Heart right ventricle (tissue), 16 donors: ENCODE data around the gene SPATA24. TPM values are rescaled to one million over a fixed set of nuclear protein-coding genes. Genes with fewer than 3 reads are reported as not detected.

Experiments
- ATAC-seq, 8 donors: fragments of 200-7000 bp; cut with Tn5 transposase; one replicate each; pipeline ENCODE4 v1.9.1; 2020; ENCODE audit warnings: mild to moderate bottlenecking in 8 of 8, moderate library complexity in 8 of 8, moderate number of reproducible peaks in 1 of 8
- DNase-seq, 2 donors: peaks; one replicate each; pipeline ENCODE4 v3.0.0-alpha.2; 2020
- H3K27ac ChIP-seq, 10 donors: fragments of 200-600 bp; sonication (generic) in 2 of 10; one replicate each; pipeline versions ENCODE4 v1.5.0 to v1.8.0; 2020 to 2022; ENCODE audit warnings: mild to moderate bottlenecking in 3 of 10
- H3K27me3 ChIP-seq, 7 donors: fragments of 200-600 bp; one replicate each; pipeline ENCODE4 v1.8.0; 2021 to 2022; ENCODE audit warnings: mild to moderate bottlenecking in 2 of 7
- H3K36me3 ChIP-seq, 9 donors: fragments of 200-600 bp; sonication (generic) in 1 of 9; one replicate each; pipeline versions ENCODE4 v1.5.0 to v1.8.0; 2020 to 2022; ENCODE audit warnings: mild to moderate bottlenecking in 2 of 9
- H3K4me1 ChIP-seq, 9 donors: fragments of 200-600 bp; sonication (generic) in 1 of 9; one replicate each; pipeline versions ENCODE4 v1.5.0 to v1.8.0; 2020 to 2022; ENCODE audit warnings: mild to moderate bottlenecking in 4 of 9
- H3K4me3 ChIP-seq, 10 donors: fragments of 200-600 bp; sonication (generic) in 2 of 10; one replicate each; pipeline versions ENCODE4 v1.5.0 to v1.8.0; 2020 to 2022; ENCODE audit warnings: mild to moderate bottlenecking in 7 of 10, moderate library complexity in 2 of 10
- H3K9me3 ChIP-seq, 11 donors: fragments of 200-600 bp in 10 of 11; sonication (generic) in 2 of 11; one replicate each; pipeline versions ENCODE4 v1.5.0 to v1.8.0; 2013 to 2022; ENCODE audit warnings: mild to moderate bottlenecking in 2 of 11, control low read depth in 1 of 11, moderate library complexity in 1 of 11
- WGBS, 2 donors: extraction: QIAGEN DNeasy Blood & Tissue Kit; methylation state at CpG; one replicate each; pipeline ENCODE4 v1.1.7; 2013; ENCODE audit warnings: inconsistent platforms in 1 of 2; 5-methylcytosine and 5-hydroxymethylcytosine counted together
- intact Hi-C, 10 donors: fragments of 100-400 bp; cut with DNase I; formaldehyde crosslinking; loops; one replicate each; pipeline versions ENCODE4 v1.11.1 to v1.14.2; 2022
- polyA plus RNA-seq, 2 donors: library from polyadenylated mRNA; stranded (reverse); fragments of 200-250 nt; gene quantifications; one replicate each; pipeline ENCODE4 v1.2.3, GENCODE V29; 2013
- total RNA-seq, 10 donors: library from RNA; stranded (reverse); fragmentation: NEBNext Ultra II Directional in 3 of 10; extraction: Animal tissue kit (Norgen Biotek cat#: 25700) in 3 of 10; gene quantifications; one replicate each; pipeline versions ENCODE4 v1.2.1 to v1.2.4, GENCODE V29; 2021 to 2023
- TF ChIP-seq, protein P1 (sequence below), 9 donors: fragments of 200-600 bp; sonication (generic) in 2 of 9; IDR thresholded peaks; one replicate each; pipeline versions ENCODE4 v1.5.0 to v1.8.0; 2021 to 2022; ENCODE audit warnings: antibody characterized with exemption in 9 of 9, mild to moderate bottlenecking in 5 of 9, moderate library complexity in 1 of 9
- donor health status: Arrhythmogenic right ventricular cardiomyopathy.
- donor health status: ischemic (EF 13 %, LVEDD 7.1; RV severe dilation, severe dysfunction).
- donor health status: healthy with polysubstance abuse.
- donor health status: DM: no; HTN: yes; CAD: no.
- donor health status: DM: no; HTN: no; CAD: no.
- donor health status: ischemic (EF 25% LVEDD 6.9; RV normal size, moderate dysfunction).
- donor health status: ischemic (EF 25% LVEDD 5.7; RV mildly dilated, moderate dysfunction).
- donor health status: healthy.
- donor health status: DM: yes; HTN: yes; CAD: no.
- donor health status: Ischemic cardiomyopathy.
- donor health status: ischemic (EF 35%, LVEDD 5.7; RV mildly dilated, moderate dysfunction).
- donor health status: nonischemic (EF 11% LVEDD 7.7; RV severe dilation, severe dysfunction).
- donor health status: DM: yes; HTN: yes; CAD: no.
- donor health status: PGD.
- donor health status: ischemic (EF 29% LVEDD 5.4; RV normal size, mild dysfunction).
- donor health status: nonischemic (EF 23%, LVEDD 6.1; RV moderate dilation, normal function).

The SPATA24 gene
- total and polyA plus RNA-seq, 12 donors: 11.8 to 37.5 (median 16.5) TPM

DNA sequence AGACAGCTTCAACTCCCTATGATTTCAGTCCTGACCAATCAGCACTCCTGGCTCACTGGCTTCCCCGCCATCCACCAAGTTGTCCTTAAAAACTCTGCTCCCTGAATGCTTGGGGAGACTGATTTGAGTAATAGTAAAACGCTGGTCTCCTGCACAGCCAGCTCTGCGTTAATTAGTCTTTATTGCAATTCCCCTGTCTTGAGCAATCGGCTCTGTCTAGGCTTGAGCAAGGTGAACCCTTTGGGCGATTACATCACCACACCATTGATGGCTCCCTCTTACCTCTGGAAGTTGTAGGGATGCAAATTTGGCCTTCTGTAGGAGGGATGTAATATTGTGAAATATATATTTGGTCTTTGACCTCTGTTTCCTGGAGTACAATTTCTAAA, 17.8 kb downstream of the SPATA24 start:
- DNase-seq: no peak
- peaks cover 0 to 55% (median 42%) of the 10 kb centered on the region in 9 donors for H3K4me1 ChIP-seq
- whole genome bisulfite sequencing, 2 donors: 85 to 92% methylated on average over 5 of the region's 5 CpGs
- peak overlapping the region in 1 of 10 donors; percentile 72 for H3K27ac ChIP-seq
- peaks cover 0 to 9% (median 0%) of the 10 kb centered on the region in 9 donors for H3K36me3 ChIP-seq
- no peaks in the 10 kb centered on the region for H3K27me3 ChIP-seq
- H3K4me3 ChIP-seq: no peak overlapping the region
- intact Hi-C loops: no loop called here
- H3K9me3 ChIP-seq: no peaks in the 10 kb centered on the region
- ATAC-seq: no peak
- TF ChIP-seq, protein P1, sequence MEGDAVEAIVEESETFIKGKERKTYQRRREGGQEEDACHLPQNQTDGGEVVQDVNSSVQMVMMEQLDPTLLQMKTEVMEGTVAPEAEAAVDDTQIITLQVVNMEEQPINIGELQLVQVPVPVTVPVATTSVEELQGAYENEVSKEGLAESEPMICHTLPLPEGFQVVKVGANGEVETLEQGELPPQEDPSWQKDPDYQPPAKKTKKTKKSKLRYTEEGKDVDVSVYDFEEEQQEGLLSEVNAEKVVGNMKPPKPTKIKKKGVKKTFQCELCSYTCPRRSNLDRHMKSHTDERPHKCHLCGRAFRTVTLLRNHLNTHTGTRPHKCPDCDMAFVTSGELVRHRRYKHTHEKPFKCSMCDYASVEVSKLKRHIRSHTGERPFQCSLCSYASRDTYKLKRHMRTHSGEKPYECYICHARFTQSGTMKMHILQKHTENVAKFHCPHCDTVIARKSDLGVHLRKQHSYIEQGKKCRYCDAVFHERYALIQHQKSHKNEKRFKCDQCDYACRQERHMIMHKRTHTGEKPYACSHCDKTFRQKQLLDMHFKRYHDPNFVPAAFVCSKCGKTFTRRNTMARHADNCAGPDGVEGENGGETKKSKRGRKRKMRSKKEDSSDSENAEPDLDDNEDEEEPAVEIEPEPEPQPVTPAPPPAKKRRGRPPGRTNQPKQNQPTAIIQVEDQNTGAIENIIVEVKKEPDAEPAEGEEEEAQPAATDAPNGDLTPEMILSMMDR (IDR thresholded peaks at IDR 0.05): no peak

DNA sequence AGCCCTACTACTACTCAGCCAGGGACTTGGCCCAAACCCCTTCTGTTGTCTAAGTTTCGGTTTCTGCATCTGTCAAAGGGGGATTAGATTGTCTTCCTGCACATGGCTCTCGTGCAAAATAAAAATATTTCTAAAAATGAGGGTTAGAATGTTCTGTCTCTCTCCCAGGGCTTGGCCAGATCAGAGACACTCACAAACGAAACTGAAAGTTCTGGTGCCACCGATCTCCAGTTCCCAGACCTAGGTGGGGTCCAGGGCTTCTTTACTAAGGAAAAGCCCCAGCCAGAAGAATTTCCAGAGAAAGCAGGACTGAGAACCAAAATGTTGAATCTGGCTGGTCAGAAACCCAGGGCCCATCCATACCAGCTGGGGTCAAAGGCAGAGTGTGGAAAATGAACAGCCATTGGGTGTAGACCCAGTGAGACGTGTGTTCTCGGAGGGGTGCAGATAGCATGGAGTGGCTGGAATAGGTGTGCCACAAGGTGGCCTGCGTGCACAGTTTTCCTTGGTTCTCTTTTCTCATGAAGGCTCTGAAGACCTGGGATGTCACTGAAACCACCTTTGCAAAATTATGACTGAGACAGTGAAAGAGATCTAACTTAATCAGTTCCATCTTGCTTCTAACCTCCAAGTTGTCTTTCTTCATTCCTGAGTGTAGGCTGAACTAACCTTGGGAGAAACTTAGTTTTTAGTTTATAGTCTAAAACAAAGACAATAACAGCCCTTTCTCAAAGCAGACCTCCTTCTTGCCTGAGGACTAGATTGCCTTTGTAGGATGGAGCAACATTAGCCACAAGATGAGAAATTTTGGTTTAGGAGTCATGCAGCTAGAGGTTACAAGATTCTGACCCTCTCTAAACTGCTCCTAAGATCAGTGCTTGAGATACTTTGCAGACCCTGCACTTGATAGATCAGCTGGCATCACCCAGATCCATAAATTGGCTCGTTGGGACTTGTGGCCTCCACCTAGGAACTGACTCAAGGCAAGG, 18.5 kb downstream of the SPATA24 start:
- WGBS, 2 donors: 39 to 48% methylated on average over 8 of the region's 8 CpGs
- no peaks in the 10 kb centered on the region for H3K9me3 ChIP-seq
- H3K4me1 ChIP-seq: peaks cover 0 to 48% (median 35%) of the 10 kb centered on the region in 9 donors
- intact Hi-C loops: no loop called here
- TF ChIP-seq, protein P1 (IDR thresholded peaks at IDR 0.05): peak in 8 of 9 donors; percentile 18 to 60 (median 38)
- peak in 5 of 8 donors; percentile 35 to 60 (median 48) for ATAC-seq
- H3K4me3 ChIP-seq: peak overlapping the region in 9 of 10 donors; percentile 25 to 55 (median 42)
- no peaks in the 10 kb centered on the region for H3K27me3 ChIP-seq
- DNase-seq: no peak
- peaks cover 0 to 9% (median 0%) of the 10 kb centered on the region in 9 donors for H3K36me3 ChIP-seq
- peak overlapping the region; percentile 46 to 86 (median 74) for H3K27ac ChIP-seq

DNA sequence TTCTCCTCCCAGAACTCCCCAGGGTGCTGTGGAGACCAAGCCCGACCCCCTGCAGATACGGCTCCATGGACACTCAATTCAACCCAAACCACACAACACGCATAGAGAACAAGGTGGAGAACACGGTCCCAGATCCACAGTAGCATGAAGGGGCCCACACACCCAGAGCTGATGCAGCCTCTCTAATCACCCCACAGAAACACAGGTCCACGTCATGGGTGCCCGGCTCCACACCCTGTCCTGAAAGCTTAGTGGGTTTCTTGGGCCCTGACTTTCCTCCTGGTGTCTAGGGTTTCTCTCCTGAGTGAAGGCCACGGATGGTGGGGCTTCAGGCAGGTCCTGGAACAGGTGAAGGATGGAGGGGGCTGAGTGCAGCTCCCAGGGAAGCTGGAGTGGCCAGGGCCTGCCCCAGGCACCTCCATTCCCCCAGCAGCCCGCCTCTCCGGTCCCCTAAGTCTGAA, 19.3 kb downstream of the SPATA24 start:
- intact Hi-C loops: no loop called here
- Histone ChIP-seq H3K4me1 (peaks cover 0 to 45% (median 33%) of the 10 kb centered on the region in 9 donors), H3K27ac (peak overlapping the region; percentile 46 to 86 (median 74)), H3K36me3 (peaks cover 0 to 3% (median 0%) of the 10 kb centered on the region in 9 donors), H3K27me3 (no peaks in the 10 kb centered on the region), H3K4me3 (peak overlapping the region in 8 of 10 donors; percentile 25 to 55 (median 46)), H3K9me3 (no peaks in the 10 kb centered on the region)
- DNase-seq (no peak), ATAC-seq (peak in 1 of 8 donors; percentile 8)
- TF ChIP-seq, protein P1 (IDR thresholded peaks at IDR 0.05): no peak
- WGBS, 2 donors: 78 to 87% methylated on average over 9 of the region's 9 CpGs

DNA sequence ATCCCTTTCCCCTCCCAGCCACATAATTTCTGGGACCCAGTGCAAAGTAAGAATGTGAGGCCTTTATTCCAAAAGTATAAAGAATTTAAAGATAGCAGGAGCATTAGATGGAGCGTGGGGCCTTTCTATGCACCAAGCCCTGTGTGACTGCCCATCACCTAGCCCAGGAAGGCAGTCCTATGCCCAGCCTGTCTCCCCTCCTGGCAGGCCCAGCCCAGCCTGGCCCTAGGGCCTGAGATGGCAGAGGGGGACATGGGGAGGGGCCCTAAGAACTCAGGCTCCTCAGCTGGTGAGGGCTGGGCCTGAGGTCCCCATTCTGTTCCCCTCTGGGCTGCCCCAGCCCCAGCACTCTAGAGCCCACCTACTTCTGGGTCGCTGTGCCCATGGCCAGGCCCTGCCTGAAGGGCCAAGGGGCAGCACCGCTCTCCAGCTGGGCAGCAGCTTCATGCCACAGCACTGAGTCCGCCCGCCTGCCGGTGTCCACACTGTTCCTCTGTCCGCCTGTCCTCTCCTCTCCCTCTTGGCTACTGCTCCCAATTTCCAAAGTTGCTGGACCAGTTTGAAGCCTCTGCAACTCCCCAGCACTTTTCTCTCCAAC, 19.8 kb downstream of the SPATA24 start:
- intact Hi-C loops: no loop called here
- H3K4me3 ChIP-seq: no peak overlapping the region
- ATAC-seq (no peak), DNase-seq (no peak)
- 86 to 90% methylated on average over 7 of the region's 7 CpGs for WGBS, 2 donors
- TF ChIP-seq, protein P1 (IDR thresholded peaks at IDR 0.05): no peak
- H3K27ac ChIP-seq: peak overlapping the region in 5 of 10 donors; percentile 72 to 86 (median 78)
- no peaks in the 10 kb centered on the region for H3K9me3 ChIP-seq
- H3K27me3 ChIP-seq: no peaks in the 10 kb centered on the region
- no peaks in the 10 kb centered on the region for H3K36me3 ChIP-seq
- H3K4me1 ChIP-seq: peaks cover 0 to 43% (median 27%) of the 10 kb centered on the region in 9 donors
